SU-DHL-6 (cell line): ENCODE measurements around the gene DIS3L2.

Source experiments
- H2AFZ ChIP-seq: fragments of 200-600 bp; sonication (generic); 2 replicates; pipeline ENCODE4 v1.6.1; 2014; ENCODE audit warnings: low read depth, mild to moderate bottlenecking, moderate library complexity, mixed read lengths, antibody characterized with exemption, low read length; ENCODE audit not compliant: severe bottlenecking
- H3F3A ChIP-seq: fragments of 200-600 bp; shearing (Covaris generic); 2 replicates; pipeline ENCODE4 v1.6.0; 2016; ENCODE audit warnings: antibody characterized with exemption, mild to moderate bottlenecking; ENCODE audit not compliant: insufficient read depth
- H3K27ac ChIP-seq: fragments of 200-600 bp; sonication (generic); 2 replicates; pipeline ENCODE4 v1.5.1; 2016; ENCODE audit warnings: low read depth, mild to moderate bottlenecking, low read length, moderate library complexity, mixed read lengths
- H3K27me3 ChIP-seq: fragments of 200-600 bp; sonication (generic), shearing (Covaris generic); 2 replicates; pipeline ENCODE4 v1.6.0; 2014; ENCODE audit warnings: mild to moderate bottlenecking, low read length
- H3K36me3 ChIP-seq: fragments of 200-600 bp; sonication (generic); 2 replicates; pipeline ENCODE4 v1.6.1; 2014; ENCODE audit warnings: mild to moderate bottlenecking, low read length, mixed read lengths
- H3K4me2 ChIP-seq: fragments of 300-600, 200-600 bp; shearing (Covaris generic), sonication (generic); 2 replicates; pipeline ENCODE4 v1.6.0; 2014; ENCODE audit warnings: low read length, low read depth, mild to moderate bottlenecking; ENCODE audit not compliant: poor library complexity, severe bottlenecking
- H3K4me3 ChIP-seq: fragments of 200-600 bp; sonication (generic); 2 replicates; pipeline ENCODE4 v1.5.1; 2014; ENCODE audit warnings: antibody characterized with exemption, low read length, mild to moderate bottlenecking, mixed read lengths; ENCODE audit not compliant: insufficient read depth, poor library complexity, severe bottlenecking
- H3K79me2 ChIP-seq: fragments of 200-600 bp; sonication (generic); 2 replicates; pipeline ENCODE4 v1.6.1; 2014; ENCODE audit warnings: mild to moderate bottlenecking, low read length, moderate library complexity; ENCODE audit not compliant: insufficient read depth
- H3K9ac ChIP-seq: fragments of 200-600 bp; sonication (generic); 2 replicates; pipeline ENCODE4 v1.7.0; 2014; ENCODE audit warnings: mild to moderate bottlenecking, low read length
- H3K9me2 ChIP-seq: fragments of 200-600 bp; sonication (generic); replicated peaks from 2 replicates; pipeline ENCODE4 v1.6.1; 2014; ENCODE audit warnings: low read length; ENCODE audit not compliant: insufficient read depth
- H3K9me3 ChIP-seq: fragments of 200-600 bp; sonication (generic); 2 replicates; pipeline ENCODE4 v1.6.1; 2014; ENCODE audit warnings: low read length, mixed read lengths; ENCODE audit not compliant: insufficient read depth
- H4K20me1 ChIP-seq: fragments of 200-600 bp; sonication (generic); 2 replicates; pipeline ENCODE4 v1.6.1; 2014; ENCODE audit warnings: low read depth, mild to moderate bottlenecking, antibody characterized with exemption, low read length, moderate library complexity, mixed read lengths
- EZH2phosphoT487 ChIP-seq: fragments of 200-600 bp; sonication (generic), shearing (Covaris generic); conservative IDR thresholded peaks from 2 replicates; pipeline ENCODE4 v1.6.1; 2018; ENCODE audit warnings: mild to moderate bottlenecking, antibody characterized with exemption, low read length, moderate library complexity, mixed read lengths
- TF ChIP-seq, protein P1 (sequence below): fragments of 200-600 bp; sonication (generic); IDR thresholded peaks from one replicate; pipeline ENCODE4 v1.5.1; 2017; ENCODE audit warnings: antibody characterized with exemption, mild to moderate bottlenecking, low read length, moderate library complexity; ENCODE audit not compliant: insufficient read depth, poor library complexity, severe bottlenecking

DIS3L2 gene

DNA sequence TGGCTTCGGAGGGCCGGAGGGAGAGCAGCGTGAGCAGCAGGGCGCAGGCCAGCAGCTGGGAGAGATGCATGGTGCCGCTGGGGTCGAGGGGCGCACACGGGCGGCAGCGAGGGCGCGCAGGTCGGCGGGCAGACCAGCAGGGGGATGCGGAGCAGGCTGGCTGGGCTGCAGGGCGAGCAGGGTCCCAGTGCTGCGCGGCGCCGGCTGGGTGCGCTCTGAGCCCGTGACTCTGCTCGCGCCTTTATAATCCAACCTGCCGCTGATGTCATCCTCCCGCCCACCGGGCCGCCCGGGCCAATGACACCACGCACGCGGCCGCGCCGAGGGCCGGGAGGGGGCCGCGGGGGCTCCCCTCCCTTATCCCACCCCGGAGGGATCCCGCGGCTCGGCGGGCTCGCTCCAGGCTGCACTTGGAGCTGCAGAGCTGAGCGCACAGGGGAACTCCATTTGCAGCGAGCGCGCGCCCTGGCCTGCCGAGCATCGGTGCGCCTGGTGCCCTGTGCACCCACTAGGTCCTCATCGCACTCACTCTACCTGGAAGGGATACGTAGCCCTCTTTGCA lies 35.3 kb upstream of the DIS3L2 start, which contains the start of gene NPPC:
TSS of gene NPPC (minus strand) at position 217 of the 562 bp plus-strand sequence. CDS start at position 70, 147 bp downstream.
- no peaks in the 10 kb centered on the region for H3K27me3 ChIP-seq
- H3K9me2 ChIP-seq: no peaks in the 10 kb centered on the region
- H2AFZ ChIP-seq: peak within 1 kb of the TSS; percentile 90
- TF ChIP-seq, protein P1, sequence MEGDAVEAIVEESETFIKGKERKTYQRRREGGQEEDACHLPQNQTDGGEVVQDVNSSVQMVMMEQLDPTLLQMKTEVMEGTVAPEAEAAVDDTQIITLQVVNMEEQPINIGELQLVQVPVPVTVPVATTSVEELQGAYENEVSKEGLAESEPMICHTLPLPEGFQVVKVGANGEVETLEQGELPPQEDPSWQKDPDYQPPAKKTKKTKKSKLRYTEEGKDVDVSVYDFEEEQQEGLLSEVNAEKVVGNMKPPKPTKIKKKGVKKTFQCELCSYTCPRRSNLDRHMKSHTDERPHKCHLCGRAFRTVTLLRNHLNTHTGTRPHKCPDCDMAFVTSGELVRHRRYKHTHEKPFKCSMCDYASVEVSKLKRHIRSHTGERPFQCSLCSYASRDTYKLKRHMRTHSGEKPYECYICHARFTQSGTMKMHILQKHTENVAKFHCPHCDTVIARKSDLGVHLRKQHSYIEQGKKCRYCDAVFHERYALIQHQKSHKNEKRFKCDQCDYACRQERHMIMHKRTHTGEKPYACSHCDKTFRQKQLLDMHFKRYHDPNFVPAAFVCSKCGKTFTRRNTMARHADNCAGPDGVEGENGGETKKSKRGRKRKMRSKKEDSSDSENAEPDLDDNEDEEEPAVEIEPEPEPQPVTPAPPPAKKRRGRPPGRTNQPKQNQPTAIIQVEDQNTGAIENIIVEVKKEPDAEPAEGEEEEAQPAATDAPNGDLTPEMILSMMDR: no peak
- TF ChIP-seq EZH2phosphoT487: no peak
- no peaks in the 10 kb centered on the region for H3K79me2 ChIP-seq
- H4K20me1 ChIP-seq: no peaks in the 10 kb centered on the region
- no peaks in the 10 kb centered on the region for H3K36me3 ChIP-seq
- peak within 1 kb of the TSS; percentile 67 for H3K4me2 ChIP-seq
- peak within 1 kb of the TSS; percentile 25; the same call in 1 of the 2 replicates for H3K9ac ChIP-seq
- no peaks in the 10 kb centered on the region for H3F3A ChIP-seq
- peak within 1 kb of the TSS; percentile 50 for H3K4me3 ChIP-seq
- no peak within 1 kb of the TSS for H3K27ac ChIP-seq
- no peaks in the 10 kb centered on the region for H3K9me3 ChIP-seq

GRCh38 chr2:231926761-231927565 lies 34.5 kb upstream of the DIS3L2 start:
- no peaks in the 10 kb centered on the region for H3K27me3 ChIP-seq
- no peak for TF ChIP-seq EZH2phosphoT487
- no peaks in the 10 kb centered on the region for H4K20me1 ChIP-seq
- H3K9ac ChIP-seq: peak overlapping the region; percentile 25; the same call in 1 of the 2 replicates
- no peaks in the 10 kb centered on the region for H3F3A ChIP-seq
- H3K36me3 ChIP-seq: no peaks in the 10 kb centered on the region
- no peaks in the 10 kb centered on the region for H3K9me2 ChIP-seq
- H2AFZ ChIP-seq: peak overlapping the region; percentile 90
- H3K79me2 ChIP-seq: no peaks in the 10 kb centered on the region
- H3K4me3 ChIP-seq: peak overlapping the region; percentile 50
- H3K9me3 ChIP-seq: no peaks in the 10 kb centered on the region
- H3K4me2 ChIP-seq: peak overlapping the region; percentile 67
- H3K27ac ChIP-seq: no peak overlapping the region

DNA sequence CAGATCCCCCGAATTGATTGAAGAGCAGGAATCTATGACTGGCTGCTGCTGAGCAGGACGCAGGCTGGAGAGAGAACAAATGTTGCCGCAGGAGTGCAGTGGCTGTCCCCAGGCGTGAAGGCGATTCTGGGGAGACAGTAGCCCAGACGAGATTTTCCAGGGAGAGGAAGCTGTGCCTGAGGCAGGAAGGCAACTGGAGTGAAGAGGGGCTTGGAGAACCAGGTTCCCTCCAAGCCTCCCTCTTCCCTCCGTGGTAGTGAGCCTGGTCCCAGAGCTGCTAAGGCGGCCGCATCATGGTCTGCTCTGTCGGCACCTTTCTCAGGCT lies 34.0 kb upstream of the DIS3L2 start:
- Histone ChIP-seq H3K79me2 (no peaks in the 10 kb centered on the region), H3K4me2 (no peak overlapping the region), H4K20me1 (no peaks in the 10 kb centered on the region), H3K27ac (no peak overlapping the region), H3F3A (no peaks in the 10 kb centered on the region), H3K27me3 (no peaks in the 10 kb centered on the region), H3K36me3 (no peaks in the 10 kb centered on the region), H3K9me3 (no peaks in the 10 kb centered on the region), H2AFZ (no peak overlapping the region), H3K9me2 (no peaks in the 10 kb centered on the region), H3K4me3 (no peak overlapping the region), H3K9ac (no peak overlapping the region)
- no peak for TF ChIP-seq EZH2phosphoT487
- TF ChIP-seq, protein P1: no peak

DNA sequence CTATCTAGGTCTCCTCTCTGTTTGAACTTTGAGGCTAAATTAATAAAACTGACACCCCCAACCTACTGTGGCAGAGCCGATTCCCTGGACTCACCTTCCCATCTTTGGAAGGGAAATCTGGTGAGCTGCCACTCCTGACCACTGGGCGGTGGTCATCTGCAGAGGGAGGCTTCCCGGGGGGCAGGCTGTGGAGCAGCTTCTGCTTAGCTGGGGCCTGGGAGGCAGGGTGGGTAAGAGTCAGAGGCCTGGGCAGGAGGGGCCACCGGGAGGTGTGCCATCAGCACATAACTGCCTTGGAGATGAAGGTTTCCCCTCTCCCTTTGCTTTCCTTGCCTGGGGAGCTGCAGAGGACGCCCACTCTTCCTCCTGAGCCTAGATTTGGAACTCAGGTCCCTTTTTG lies 33.0 kb upstream of the DIS3L2 start:
- no peaks in the 10 kb centered on the region for H3K79me2 ChIP-seq
- H3K4me3 ChIP-seq: no peak overlapping the region
- H3K9me3 ChIP-seq: no peaks in the 10 kb centered on the region
- no peaks in the 10 kb centered on the region for H3K9me2 ChIP-seq
- H3F3A ChIP-seq: no peaks in the 10 kb centered on the region
- H3K4me2 ChIP-seq: no peak overlapping the region
- no peak for TF ChIP-seq EZH2phosphoT487
- TF ChIP-seq, protein P1: no peak
- no peak overlapping the region for H2AFZ ChIP-seq
- H4K20me1 ChIP-seq: no peaks in the 10 kb centered on the region
- no peak overlapping the region for H3K9ac ChIP-seq
- H3K27ac ChIP-seq: no peak overlapping the region
- H3K27me3 ChIP-seq: no peaks in the 10 kb centered on the region
- no peaks in the 10 kb centered on the region for H3K36me3 ChIP-seq
